ENCODE results near the gene SERTM2. TPM values are rescaled to one million over a fixed set of nuclear protein-coding genes. Genes with fewer than 3 reads are reported as not detected.

The SERTM2 gene
- not detected for total RNA-seq
- polyA plus RNA-seq: not detected
- long read RNA-seq, donor 1: 0 reads
- long read RNA-seq, donor 2: 0 reads
- long read RNA-seq, donor 3: 0 reads

- no peaks in the 10 kb centered on the region for H3K4me1 ChIP-seq
- peaks cover 0 to 46% (median 0%) of the 10 kb centered on the region in 7 donors for H3K27me3 ChIP-seq
- H3K4me3 ChIP-seq: no peak within 1 kb of the TSS
- intact Hi-C loops (cut with DNase I): no loop called here
- H3K9me3 ChIP-seq: no peaks in the 10 kb centered on the region
- 0 to 3% methylated on average over 3 of the region's 3 CpGs for WGBS, 2 donors
- H3K27ac ChIP-seq: no peak within 1 kb of the TSS
- no peak for TF ChIP-seq CTCF (IDR thresholded peaks at IDR 0.05)
- H3K36me3 ChIP-seq: no peaks in the 10 kb centered on the region
- DNase-seq (no peak), ATAC-seq (no peak)
Measured at GRCh38 chrX:111511477-111511876, at the start of gene SERTM2. TSS of gene SERTM2 (plus strand) at chrX:111511645. CDS start at chrX:111518858, 7,213 bp downstream.

- no peak overlapping the region for H3K4me3 ChIP-seq
- no peaks in the 10 kb centered on the region for H3K9me3 ChIP-seq
- peaks cover 0 to 9% (median 0%) of the 10 kb centered on the region in 7 donors for H3K27me3 ChIP-seq
- H3K27ac ChIP-seq: no peak overlapping the region
- intact Hi-C loops (cut with DNase I): no loop called here
- 30 to 56% methylated on average over 1 of the region's 1 CpG for WGBS, 2 donors
- no peaks in the 10 kb centered on the region for H3K36me3 ChIP-seq
- ATAC-seq: no peak
- no peak for TF ChIP-seq CTCF (IDR thresholded peaks at IDR 0.05)
- no peaks in the 10 kb centered on the region for H3K4me1 ChIP-seq
- no peak for DNase-seq
Measured at GRCh38 chrX:111465669-111466068, 45.8 kb upstream of the SERTM2 start.

GRCh38 chrX:111467896-111468295, 43.5 kb upstream of the SERTM2 start:
- peak in 1 of 8 donors; percentile 43 for ATAC-seq
- peaks cover 0 to 17% (median 0%) of the 10 kb centered on the region in 7 donors for H3K27me3 ChIP-seq
- H3K4me3 ChIP-seq: no peak overlapping the region
- H3K36me3 ChIP-seq: no peaks in the 10 kb centered on the region
- TF ChIP-seq CTCF (IDR thresholded peaks at IDR 0.05): no peak
- WGBS, 2 donors: 0 to 3% methylated on average over 1 of the region's 1 CpG
- no peaks in the 10 kb centered on the region for H3K4me1 ChIP-seq
- DNase-seq: peak; percentile 5 to 8
- H3K27ac ChIP-seq: no peak overlapping the region
- H3K9me3 ChIP-seq: peaks cover 0 to 11% (median 0%) of the 10 kb centered on the region in 11 donors
- intact Hi-C loops (cut with DNase I): no loop called here

GRCh38 chrX:111470681-111471403, 40.6 kb upstream of the SERTM2 start:
- H3K27ac ChIP-seq: no peak overlapping the region
- intact Hi-C loops (cut with DNase I): no loop called here
- TF ChIP-seq CTCF (IDR thresholded peaks at IDR 0.05): no peak
- no peak overlapping the region for H3K4me3 ChIP-seq
- WGBS, 2 donors: 88 to 92% methylated on average over 2 of the region's 2 CpGs
- no peaks in the 10 kb centered on the region for H3K36me3 ChIP-seq
- no peaks in the 10 kb centered on the region for H3K4me1 ChIP-seq
- ATAC-seq: no peak
- no peak for DNase-seq
- peaks cover 0 to 11% (median 0%) of the 10 kb centered on the region in 11 donors for H3K9me3 ChIP-seq
- peaks cover 0 to 28% (median 0%) of the 10 kb centered on the region in 7 donors for H3K27me3 ChIP-seq

Data from heart right ventricle (tissue), 16 donors.